HEK293T (cell line): Measurements from ENCODE around the gene SLC24A4.

ENCODE experiments used
- ARNT ChIP-seq: fragments of 450-650 bp; IDR thresholded peaks from 2 replicates; pipeline ENCODE4 v1.6.1; 2017; ENCODE audit warnings: mild to moderate bottlenecking
- BHLHE40 ChIP-seq: fragments of 450-650 bp; IDR thresholded peaks from 2 replicates; pipeline ENCODE4 v1.6.1; 2016; ENCODE audit warnings: mild to moderate bottlenecking, moderate library complexity, borderline replicate concordance
- CTBP1 ChIP-seq: fragments of 450-650 bp; IDR thresholded peaks from 2 replicates; pipeline ENCODE4 v1.6.1; 2016; ENCODE audit warnings: borderline replicate concordance
- ELF4 ChIP-seq: fragments of 450-650 bp; IDR thresholded peaks from 2 replicates; pipeline ENCODE4 v1.6.1; 2017; ENCODE audit warnings: antibody characterized with exemption
- FOXA1 ChIP-seq: fragments of 450-650 bp; IDR thresholded peaks from 2 replicates; pipeline ENCODE4 v1.6.1; 2016; ENCODE audit warnings: mild to moderate bottlenecking
- FOXK2 ChIP-seq: fragments of 450-650 bp; IDR thresholded peaks from 2 replicates; pipeline ENCODE4 v1.6.1; 2016; ENCODE audit warnings: mild to moderate bottlenecking
- FOXM1 ChIP-seq: fragments of 450-650 bp; IDR thresholded peaks from 2 replicates; pipeline ENCODE4 v1.6.1; 2017; ENCODE audit warnings: mild to moderate bottlenecking, borderline replicate concordance
- HDGF ChIP-seq: fragments of 450-650 bp; IDR thresholded peaks from 2 replicates; pipeline ENCODE4 v1.6.1; 2017; ENCODE audit warnings: antibody characterized with exemption, borderline replicate concordance
- NFRKB ChIP-seq: fragments of 450-650 bp; IDR thresholded peaks from 2 replicates; pipeline ENCODE4 v1.6.1; 2016; ENCODE audit warnings: mild to moderate bottlenecking, moderate library complexity
- SP1 ChIP-seq: fragments of 450-650 bp; IDR thresholded peaks from 2 replicates; pipeline ENCODE4 v1.6.1; 2017
- TARDBP ChIP-seq: fragments of 450-650 bp; IDR thresholded peaks from 2 replicates; pipeline ENCODE4 v1.6.1; 2016
- TF ChIP-seq, protein P1 (sequence below): fragments of 450-650 bp; IDR thresholded peaks from 2 replicates; pipeline ENCODE4 v1.6.1; 2016

DNA sequence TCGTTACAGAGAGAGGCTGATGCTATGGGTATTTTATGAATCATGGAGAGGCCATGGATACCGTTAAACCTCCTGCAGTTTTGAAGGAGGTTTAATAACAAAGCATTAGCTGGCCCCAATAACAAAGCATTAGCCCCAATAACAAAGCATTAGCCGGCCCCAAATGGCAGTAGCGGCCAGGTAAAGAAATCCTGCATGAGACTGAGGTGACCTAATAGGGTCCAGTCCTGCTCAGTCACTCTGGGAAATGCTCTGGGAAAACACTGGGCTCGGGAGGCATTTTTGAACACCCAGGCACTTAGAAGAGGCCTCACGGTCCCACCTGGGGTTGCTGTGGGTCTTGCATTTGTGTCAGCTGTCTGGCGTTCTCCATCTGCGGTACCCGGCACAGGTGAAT, 189.8 kb downstream of the SLC24A4 start:
- TF ChIP-seq NFRKB = no peak
- TF ChIP-seq SP1 = no peak
- TF ChIP-seq BHLHE40 = no peak
- TF ChIP-seq ARNT = no peak
- TF ChIP-seq ELF4 = no peak
- no peak for TF ChIP-seq FOXM1
- TF ChIP-seq FOXK2 = no peak
- no peak for TF ChIP-seq TARDBP
- TF ChIP-seq HDGF = no peak
- TF ChIP-seq CTBP1 = no peak
- TF ChIP-seq, protein P1, sequence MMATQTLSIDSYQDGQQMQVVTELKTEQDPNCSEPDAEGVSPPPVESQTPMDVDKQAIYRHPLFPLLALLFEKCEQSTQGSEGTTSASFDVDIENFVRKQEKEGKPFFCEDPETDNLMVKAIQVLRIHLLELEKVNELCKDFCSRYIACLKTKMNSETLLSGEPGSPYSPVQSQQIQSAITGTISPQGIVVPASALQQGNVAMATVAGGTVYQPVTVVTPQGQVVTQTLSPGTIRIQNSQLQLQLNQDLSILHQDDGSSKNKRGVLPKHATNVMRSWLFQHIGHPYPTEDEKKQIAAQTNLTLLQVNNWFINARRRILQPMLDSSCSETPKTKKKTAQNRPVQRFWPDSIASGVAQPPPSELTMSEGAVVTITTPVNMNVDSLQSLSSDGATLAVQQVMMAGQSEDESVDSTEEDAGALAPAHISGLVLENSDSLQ = no peak
- no peak for TF ChIP-seq FOXA1
